GM19468 (cell line): ENCODE data around the gene FAM89B.
A peak's percentile ranks its signal among the peaks of the same experiment; 100 is the strongest.

Source experiments
- ATAC-seq: cut with Tn5 transposase; IDR thresholded peaks from one replicate; pipeline ENCODE4 v1.9.1; 2021; ENCODE audit warnings: mild to moderate bottlenecking, moderate library complexity, moderate number of reproducible peaks; ENCODE audit not compliant: unreplicated experiment; ENCODE audit errors: extremely low read depth

FAM89B gene

GRCh38 chr11:65585396-65586246 is 13.3 kb downstream of the FAM89B start:
- ATAC-seq, result no peak

DNA sequence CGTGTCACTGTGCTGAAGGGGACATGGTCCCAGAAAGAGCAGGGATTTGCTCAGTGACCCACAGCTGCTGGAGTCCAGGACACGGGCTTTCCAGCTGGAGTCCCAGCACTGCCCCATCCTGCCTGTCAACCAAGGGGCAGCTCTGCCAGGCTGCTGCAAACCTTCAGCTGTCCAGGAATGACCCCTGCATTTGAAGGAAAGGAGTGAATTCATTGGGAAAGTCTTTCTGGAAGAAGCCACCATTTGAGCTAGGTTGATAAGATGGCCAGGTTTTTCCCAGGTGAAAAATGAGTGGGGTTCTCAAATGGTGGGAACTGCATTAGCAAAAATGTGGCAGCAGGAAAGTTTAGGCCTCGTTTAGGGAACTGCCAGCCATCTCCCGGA is 13.9 kb downstream of the FAM89B start:
- no peak for ATAC-seq

DNA sequence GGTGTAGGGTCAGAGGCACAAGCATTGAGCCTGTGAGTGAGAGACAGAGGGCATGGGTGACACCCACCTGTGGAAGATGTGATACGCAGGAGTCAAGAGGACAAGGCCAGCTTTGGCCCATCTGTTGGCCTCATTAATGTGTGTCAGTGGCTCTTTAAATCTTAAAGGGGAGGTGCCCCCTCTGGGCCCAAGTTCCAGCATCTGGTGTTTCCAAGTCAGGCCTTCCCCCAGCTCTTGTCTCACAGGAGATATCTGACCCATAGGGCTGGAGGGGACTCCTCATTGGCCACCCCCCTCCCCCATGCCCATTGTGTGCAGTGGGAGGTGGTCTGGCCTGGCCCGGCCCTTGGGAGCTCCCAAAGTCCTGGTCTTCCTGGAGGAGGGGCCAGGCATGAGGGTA is 14.3 kb downstream of the FAM89B start:
- no peak for ATAC-seq

- peak; percentile 36 for ATAC-seq
Observed at GRCh38 chr11:65588199-65589054, 16.1 kb downstream of the FAM89B start.

DNA sequence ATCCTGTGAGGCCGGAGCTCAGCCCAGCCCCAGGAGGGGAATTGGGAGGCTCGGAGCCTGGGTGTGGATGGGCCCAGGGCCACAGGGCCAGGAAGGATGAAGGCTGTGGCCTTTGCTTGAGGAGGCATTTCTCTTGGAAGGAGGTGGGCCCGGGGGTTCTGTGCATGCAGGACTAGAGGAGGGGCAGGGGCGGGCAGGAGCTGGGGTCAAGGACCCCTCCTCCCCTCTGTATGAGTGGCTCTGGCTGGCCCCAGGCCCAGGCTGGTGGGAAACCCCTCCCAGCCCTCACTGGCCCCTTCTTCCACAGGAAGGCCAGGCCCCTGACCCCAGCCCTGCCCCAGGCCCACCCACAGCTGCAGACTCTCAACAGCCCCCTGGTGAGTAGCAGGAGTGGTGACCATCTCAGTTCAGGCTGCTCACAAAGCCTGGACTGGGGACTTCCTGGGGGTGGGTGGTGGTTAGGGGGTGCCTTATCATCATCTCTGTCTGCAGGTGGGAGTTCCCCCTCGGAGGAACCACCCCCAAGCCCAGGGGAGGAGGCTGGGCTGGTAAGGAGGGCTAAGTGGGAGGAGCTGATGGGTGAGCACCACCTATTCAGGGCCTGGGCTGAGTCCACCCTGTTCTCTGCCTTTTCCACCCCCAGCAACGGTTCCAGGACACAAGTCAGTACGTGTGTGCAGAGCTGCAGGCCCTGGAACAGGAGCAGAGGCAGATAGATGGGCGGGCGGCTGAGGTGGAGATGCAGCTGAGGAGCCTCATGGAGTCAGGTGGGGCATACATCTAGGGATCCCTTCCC is 17.3 kb downstream of the FAM89B start:
- ATAC-seq, result no peak

- no peak for ATAC-seq
Observed at GRCh38 chr11:65590240-65590738, 18.0 kb downstream of the FAM89B start.

DNA sequence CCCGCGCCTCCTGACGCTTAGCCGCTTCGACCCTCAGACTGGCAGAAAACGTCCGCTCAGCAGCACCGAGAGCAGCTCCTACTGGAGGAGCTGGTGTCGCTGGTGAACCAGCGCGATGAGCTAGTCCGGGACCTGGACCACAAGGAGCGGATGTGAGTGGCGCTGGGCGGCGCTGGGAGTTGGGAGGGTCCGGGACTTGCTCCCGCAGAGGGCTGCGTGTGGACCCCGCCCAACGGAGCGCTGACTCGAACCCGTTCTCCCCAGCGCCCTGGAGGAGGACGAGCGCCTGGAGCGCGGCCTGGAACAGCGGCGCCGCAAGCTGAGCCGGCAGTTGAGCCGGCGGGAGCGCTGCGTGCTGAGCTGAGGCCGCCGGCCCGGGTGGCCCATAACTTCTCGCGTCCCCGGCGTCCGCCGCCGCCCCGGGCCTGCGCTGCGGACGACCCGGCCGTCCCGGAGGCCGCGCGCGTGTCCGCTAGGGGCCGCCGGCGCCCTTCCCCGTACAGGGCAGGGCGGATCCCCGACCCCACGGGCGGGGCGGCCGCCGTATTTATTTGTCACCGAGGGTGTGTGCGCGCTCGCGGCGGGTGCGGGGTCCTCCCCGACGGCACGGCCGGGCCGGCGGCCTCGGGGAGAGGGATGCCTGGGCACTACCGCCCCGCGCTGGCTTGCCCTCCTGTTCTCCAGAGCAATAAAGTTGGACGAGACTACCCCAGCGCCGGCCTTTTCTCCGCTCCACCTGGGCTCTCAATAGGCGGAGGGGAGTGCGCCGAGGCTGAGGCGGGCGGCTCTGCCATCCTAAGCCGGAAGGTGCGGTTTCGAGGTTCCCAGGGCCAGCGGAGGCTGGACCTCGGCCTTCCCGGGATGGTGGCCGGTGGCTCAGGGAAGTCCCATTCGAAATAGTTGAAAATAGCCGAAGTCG is 19.9 kb downstream of the FAM89B start:
- no peak for ATAC-seq

DNA sequence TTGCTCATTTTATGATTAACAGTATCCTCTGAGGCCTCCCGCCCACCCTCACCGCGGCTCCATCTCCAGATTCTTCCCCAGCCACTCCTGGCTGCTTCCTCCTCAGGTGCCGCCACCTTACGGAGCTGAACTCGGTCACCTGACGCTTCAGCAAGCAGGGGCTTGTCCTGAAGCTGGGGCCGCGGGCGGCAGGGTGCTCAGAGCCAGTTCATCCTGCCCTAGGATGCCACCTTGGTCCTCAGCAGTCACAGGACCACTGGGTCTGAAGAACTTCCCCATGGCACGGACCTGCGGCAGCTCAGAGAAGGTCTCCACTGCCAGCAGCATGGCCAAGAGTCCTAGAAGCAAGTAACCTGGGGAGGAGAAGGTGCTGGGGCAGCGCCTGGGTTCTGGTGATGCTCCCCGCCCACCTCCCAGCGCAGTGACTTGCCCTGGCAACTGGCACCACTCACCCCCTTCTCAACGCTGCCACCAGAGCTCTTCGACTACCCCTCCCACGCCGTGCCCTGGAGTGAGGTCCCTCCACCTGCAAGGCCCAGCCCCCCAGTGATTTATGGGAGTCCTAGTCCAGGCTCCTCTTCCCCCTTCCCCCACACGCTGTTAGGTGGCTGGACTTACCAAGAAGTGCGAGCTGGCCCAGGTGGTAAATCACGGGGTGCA is 20.6 kb downstream of the FAM89B start:
- no peak for ATAC-seq

DNA sequence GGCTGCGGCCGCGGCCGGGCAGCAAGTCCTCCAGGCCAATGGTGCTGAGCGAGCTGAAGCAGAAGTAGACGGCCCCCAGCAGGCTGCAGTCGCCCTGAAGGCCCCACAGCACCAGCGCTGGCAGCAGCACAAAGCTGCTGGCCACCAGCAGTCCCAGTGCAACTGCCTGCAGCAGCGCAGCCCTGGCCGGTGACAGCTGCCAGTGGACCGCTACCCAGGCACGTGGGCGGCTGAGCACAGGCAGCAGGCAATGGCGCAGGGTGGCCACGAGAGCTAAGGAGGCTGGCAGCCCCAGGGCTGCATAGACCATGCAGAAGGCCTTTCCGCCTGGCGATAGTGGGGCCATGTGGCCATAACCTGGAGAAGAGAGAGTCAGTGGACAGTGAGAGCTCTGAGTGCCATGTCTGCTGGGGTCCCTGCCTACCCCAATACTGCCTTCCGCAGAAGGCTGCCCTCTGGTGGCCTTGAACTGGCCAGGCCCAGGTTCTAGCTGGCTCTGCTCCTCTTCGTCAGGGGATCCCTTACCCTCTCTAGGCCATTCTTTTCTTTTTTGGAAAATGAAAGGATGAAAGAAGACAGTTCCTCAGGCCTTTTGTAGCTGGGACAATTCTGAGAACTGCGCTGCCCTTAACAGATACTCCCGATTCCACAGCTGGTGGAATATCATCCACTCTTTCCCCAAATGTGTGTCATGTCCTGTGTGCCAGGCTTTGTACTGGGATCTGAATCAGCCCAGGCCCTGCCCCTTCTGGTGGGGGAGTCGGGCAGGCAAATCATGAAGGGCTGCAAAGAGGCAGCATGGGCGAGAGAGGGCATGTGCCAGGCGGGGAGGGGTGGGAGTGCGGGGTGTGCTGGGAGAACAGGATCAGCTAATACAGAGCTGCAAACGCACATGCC is 21.4 kb downstream of the FAM89B start:
- ATAC-seq, result no peak

- no peak for ATAC-seq
Observed at GRCh38 chr11:65595131-65595530, 22.8 kb downstream of the FAM89B start.

DNA sequence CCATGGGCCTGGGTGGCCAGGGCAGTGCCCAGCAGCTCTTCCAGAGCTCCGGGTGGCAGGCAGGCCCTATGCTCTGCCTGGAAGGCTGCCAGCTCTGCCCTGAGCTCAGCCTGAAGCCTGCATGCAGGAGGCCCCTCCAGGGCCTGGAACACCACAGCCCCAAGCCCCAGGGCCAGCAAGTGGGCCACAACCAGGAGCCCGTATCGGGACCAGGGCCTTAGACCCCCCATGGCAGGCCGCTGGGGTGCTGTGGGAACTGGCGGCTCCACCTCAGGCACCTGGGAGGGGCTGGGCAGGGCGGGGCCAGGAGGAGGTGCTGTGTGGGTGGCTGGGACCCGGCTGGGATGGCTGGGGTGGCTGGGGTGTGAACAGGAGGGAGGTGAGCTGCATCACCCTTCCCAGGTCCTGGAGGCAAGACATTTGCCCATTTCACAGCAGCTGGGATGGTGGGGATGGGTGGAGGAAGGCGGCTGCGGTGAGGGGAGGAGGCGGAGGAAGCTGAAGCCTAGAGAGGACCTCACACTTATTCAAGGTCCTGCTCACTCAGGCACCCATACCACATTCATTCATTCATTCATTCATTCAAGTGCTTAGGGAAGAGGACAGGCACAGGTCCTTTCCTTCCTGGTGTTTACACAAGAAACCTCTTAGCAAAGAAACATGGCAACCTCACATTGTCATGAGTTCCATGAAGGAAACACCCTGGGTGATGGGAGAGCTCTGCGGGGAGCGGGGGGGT is 23.4 kb downstream of the FAM89B start, which contains the start of gene KCNK7:
Gene KCNK7 (minus strand): TSS at position 258 of the 739 bp plus-strand sequence. CDS start 28 bp downstream, at position 230.
- ATAC-seq, result no peak

- no peak for ATAC-seq
Observed at GRCh38 chr11:65596520-65596919, 24.2 kb downstream of the FAM89B start.

DNA sequence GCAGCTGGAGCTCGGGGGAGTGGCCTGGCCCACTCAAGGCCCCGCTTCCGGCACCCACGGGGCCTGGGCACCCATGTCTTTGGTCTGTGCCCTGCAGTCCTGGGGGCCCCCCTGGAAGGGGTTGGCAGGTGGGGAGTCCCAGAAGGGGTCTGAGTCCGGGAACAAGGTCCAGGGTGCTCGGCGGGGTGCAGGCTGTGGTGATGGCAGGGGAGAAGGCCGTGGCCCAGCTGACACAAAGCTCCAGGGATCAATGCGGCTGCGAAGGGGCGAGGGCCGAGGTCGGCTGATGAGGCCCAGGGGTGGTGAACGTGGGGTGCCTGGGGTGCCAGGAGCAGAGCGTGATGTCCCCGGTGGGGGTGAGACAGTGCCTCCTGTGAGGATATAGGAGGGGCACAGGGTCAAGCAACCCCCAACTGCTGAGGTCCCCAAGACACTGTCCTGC is 25.9 kb downstream of the FAM89B start:
- no peak for ATAC-seq

DNA sequence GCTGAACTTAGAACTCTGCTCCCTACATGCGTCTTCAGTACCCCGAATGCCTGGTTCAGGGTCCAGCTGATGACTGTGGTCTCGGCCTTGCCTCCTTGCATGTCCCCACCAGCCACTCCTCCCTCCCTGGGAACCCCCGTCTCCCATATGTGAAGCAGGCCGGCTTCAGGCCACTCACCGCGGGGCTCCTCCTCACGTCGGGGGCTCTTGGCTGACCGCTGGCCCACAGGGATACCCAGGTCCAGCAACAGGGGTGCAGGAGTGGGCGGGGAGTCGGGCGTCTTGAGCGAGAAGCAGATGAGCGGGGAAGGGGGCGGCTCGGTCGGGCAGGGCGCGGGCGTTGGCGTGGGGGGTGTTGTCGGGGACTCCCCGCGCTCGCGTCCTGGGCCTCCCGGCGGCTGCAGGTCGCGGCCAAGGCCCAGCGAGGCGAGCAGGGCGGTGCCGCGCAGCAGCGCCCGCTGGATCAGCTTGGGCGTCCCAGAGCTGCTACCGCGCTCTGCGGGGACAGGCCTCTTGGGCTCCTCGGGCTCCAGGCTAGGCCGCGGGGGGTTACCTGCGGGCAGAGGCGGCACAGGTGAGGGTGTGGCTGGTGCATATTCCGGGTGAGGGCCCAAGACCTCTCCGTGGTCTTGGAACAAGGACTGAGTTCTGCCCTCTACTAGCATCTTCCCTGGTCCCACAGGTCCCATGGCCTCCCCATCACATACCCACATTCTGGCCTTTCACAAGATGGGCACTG is 27.0 kb downstream of the FAM89B start:
- ATAC-seq, result no peak

- ATAC-seq, result no peak
Observed at GRCh38 chr11:65599955-65600246, 27.6 kb downstream of the FAM89B start.

DNA sequence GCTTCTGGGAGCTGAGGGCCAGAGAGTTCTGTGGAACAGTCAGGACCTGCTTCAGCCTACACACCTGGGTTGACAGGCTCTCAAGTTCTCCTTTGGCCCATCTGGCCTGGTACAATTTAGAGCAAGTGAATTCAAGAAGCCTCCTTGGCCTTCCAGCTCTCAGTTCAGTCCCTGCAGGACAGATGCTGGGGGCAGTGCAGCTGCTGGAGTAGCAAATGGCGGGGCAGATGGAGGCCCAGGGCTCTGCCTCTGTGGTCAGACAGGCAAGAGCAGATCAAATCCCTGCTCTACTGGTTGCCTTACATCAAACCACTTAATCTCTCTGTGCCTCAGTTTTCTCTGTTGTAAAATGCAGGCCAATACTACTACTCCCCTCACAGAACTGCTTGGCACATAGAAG is 31.9 kb downstream of the FAM89B start:
- ATAC-seq, result no peak
